GM19372 (cell line): ENCODE data around the gene FOXA1.

Experiments
- ATAC-seq: cut with Tn5 transposase; IDR thresholded peaks from one replicate; pipeline ENCODE4 v1.9.1; 2021; ENCODE audit warnings: mild to moderate bottlenecking, low read depth, moderate library complexity; ENCODE audit not compliant: unreplicated experiment

Gene FOXA1

DNA sequence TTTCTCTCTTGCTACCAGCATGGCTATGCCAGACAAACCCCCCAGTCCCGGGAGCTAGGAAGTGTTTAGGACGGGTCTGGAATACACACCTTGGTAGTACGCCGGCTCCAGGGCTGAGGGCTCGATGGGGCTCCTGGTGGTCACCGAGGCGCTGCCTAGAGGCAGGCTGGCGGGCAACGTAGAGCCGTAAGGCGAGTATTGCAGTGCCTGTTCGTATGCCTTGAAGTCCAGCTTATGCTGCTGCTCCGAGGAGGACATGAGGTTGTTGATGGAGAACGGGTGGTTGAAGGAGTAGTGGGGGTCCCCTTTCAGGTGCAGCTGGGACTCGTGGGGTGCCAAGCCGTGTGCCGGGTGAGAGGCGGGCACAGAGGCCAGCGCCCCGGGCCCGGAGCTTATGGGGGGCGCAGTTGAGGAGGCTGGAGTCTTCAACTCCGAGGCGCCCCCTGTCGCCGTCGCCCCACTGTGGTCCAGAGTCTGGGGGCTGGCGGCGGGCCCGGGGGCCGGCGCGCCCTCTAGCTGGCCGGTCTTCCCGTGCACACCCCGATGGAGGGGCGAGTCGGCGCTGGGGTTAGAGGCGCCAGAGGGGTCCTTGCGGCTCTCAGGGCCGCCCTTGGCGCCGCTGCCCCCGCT lies 3.6 kb downstream of the FOXA1 start:
- ATAC-seq = no peak

DNA sequence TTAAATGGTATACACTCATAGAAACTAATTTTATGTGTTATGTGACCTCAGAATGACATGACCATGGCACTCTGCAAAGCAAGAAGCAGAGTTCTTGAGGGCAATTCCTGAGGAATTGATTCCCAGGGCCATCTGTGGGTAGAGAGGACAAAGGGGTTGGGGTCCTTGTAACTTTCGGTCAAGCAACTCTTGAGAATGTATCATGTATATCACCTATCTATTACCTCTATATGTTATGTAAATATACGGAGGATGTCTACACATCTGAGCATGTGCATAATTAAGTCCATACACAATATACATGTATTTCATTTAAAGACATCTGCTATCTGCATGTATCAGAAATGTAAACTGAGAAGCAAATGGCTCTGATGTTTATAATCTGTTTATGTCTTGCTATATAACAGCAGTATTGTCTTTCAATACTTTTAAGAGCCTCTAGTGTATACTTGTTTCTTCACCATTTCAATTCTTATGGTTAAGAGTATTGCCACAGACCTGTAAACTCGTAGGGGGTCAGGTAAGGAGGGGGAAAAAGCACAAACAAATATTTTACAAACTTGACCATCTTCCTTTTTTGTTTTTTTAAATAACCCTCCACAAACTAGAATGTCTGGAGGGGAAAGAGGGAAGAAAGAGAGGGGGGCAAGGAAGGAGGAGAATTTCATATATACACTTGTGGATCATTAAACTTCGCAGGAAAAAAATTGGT lies 4.5 kb downstream of the FOXA1 start:
- no peak for ATAC-seq

GRCh38 chr14:37589715-37590427 lies 5.2 kb downstream of the FOXA1 start:
- no peak for ATAC-seq

GRCh38 chr14:37588956-37589714 lies 5.9 kb downstream of the FOXA1 start:
- no peak for ATAC-seq

- no peak for ATAC-seq
Observed at GRCh38 chr14:37588667-37588955, 6.4 kb downstream of the FOXA1 start.

DNA sequence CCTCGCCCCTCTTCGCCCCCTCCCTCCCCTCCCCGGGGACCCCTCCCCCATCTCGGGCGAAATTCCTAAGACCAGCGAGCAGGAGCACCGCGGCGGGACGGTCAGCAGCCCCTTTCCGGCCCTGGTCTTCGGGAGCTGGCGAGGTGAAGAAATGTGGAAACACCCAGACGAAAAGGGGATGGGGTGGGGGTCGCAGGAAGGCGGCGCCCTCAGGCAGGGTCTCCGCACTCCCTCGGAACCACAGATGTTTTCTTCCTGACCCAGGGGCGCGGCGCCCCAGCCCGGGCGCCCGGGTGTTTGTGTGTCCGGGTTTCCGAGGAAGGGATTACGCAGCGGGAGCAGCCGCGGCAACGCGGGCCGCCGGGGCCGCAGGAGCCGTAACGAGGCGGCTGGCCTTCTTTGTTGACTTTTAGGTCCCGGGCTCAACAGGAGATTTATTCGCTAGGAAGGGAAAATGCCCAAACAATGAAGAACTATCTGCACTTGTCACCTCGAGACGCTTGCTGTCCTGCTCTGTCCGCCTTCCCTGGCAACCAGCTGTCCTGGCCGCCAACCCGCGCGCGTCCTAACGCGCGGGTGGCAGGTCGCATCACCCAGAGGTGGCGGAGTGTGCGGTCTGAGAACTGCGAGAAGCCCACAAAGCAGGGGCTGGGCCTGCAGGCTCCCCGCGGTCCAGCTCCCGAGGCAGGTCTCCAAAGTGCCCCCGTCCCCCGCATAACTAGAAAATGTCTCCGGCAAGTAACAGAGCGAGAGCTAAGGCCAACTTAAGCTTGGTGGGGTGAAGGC lies 7.0 kb downstream of the FOXA1 start:
- no peak for ATAC-seq

GRCh38 chr14:37587131-37587803 lies 7.8 kb downstream of the FOXA1 start:
- ATAC-seq = no peak

GRCh38 chr14:37586797-37587130 lies 8.3 kb downstream of the FOXA1 start:
- ATAC-seq = no peak

GRCh38 chr14:37585971-37586796 lies 8.9 kb downstream of the FOXA1 start:
- ATAC-seq = no peak

DNA sequence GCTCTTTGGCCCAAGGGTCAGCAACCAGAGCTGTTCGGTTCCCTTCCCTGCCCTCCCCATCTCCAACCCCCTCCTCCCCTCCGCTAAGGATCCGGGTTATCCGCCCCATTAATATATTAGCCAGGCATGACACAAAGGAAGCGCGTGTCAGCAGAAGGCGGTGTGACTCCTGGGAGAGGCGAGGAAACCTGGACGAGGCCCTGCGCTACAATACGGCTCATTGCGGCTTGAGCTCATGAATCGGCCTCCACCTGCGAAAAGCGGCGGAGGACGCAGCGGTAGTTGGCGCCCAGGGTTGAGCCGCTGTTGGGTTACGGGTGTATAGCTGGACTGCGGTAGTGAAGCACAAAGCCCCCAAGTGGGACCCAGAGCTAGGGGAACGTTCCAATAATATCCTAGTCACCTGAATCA lies 9.9 kb downstream of the FOXA1 start:
- no peak for ATAC-seq

DNA sequence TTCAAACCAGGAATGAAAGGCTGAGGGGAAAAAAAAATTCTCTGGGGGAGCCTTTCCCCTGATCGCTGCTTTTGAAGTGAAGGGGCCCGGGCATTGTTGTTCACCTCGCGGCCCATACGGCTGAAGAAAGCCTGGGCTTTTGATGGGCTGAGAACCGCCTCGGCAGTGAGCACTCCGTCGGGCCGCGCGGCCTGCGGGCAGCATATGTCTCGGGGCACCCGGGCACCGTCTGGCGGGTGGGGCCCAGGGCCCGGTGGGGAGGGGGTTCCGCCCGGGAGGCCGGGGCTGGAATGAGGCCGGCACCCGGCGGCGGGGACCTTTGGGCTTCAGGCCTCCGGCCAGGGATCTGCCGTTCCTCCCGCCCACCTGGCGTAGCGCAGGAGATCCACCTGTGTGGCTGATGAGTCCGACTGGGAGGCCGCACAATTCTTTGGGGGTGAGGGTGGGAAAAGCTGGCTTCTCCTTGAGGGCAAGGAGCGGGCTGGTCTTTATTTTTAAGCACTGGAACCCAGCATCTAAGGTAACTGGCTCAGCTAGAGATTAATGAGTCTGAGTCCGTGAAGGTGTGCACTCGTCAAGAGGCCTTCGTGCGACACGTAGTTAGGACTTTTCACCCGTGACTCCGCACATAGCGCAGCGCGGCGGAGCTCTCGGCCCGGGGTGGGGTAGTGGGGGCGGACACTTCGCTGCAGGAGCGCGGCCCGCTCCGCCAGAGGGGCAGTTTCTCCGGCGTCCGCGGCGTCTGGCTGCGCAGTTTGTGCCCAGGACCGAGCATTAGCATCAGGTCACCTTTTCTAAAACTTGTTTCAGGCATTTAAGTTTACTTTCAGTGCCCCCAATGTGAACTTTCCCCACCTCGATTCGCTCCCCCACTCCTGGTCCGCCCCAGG lies 10.6 kb downstream of the FOXA1 start:
- ATAC-seq = no peak

DNA sequence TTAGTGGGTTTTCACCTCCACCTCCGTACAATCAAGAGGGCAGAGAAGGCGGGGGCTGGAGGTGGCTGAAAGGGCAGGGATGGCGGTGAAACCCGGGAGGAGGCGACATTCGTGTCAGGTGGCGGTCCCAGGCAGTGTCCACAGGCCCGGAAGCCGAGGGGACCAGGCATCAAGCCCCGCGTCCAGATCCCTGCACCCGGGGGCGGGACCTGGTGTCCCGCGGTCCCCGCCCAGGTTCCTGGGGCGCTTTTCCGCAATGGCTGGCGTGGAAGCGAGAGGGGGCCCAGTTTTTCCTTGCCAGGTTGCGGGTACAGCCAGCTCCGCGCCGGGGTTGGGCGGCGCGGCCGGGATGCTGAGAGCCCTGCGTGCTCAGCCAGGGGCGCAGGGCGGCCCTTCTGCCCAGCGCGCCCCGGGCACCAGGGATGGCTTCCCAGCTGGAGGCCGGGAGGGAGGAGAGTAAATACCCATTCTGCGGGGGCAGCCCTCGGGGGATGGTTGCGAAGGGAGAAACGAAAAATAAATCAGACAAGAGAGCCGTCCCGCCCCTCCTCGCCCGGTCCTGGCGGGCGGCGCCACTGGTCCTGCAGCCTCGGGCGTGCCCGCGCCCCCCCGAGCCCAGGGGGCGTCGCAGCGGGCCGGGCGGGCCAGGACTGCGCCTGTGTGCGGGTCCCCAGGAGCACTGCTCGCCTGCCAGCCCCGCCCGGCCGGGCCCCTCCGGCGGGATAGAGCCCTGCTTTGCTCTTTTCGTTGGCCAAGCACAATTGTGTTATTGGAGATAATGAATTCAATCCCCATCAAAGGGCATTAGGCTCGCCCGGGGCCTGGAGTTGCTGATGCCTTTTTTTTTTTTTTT lies 11.5 kb downstream of the FOXA1 start:
- no peak for ATAC-seq

DNA sequence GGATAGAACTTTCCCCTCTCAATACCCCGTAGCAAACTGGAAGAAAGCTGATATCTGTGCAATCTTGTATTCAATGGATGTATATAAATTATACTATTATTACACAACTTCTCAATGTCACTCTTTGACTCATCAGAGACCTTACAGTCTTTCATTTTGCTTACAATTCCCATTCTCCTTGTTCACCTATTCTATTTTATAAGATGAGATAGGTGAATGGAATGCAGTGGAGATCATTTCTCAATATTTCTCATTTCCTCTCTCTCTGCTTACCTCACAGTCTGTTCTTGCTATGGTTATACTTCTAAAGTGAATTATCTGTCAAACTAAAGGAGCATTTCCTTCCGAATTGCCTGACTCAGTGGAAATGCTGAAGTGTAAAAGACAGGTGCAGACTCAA lies 14.9 kb downstream of the FOXA1 start:
- no peak for ATAC-seq

DNA sequence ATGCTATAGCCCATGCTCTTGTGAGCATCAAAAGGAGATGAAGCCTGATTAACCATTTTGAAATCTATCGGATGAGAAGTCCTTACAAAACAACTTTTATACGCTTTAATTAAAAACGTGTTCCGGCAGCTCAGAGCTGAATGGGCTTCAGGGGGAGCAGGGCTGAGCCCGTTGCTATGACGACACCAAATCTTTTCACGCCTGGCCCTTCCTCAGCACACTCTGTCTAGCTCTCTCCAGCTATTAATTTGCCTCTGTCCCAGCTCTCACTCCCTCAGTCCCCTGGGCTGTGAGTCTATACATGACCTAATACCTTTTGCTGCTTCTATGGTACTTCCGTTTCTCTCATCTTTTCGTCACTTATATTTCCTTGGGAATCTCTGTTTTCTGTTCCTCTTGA lies 15.8 kb downstream of the FOXA1 start:
- no peak for ATAC-seq

- ATAC-seq = no peak
Observed at GRCh38 chr14:37573356-37573755, 21.7 kb downstream of the FOXA1 start.

GRCh38 chr14:37571391-37571790 lies 23.7 kb downstream of the FOXA1 start:
- no peak for ATAC-seq

DNA sequence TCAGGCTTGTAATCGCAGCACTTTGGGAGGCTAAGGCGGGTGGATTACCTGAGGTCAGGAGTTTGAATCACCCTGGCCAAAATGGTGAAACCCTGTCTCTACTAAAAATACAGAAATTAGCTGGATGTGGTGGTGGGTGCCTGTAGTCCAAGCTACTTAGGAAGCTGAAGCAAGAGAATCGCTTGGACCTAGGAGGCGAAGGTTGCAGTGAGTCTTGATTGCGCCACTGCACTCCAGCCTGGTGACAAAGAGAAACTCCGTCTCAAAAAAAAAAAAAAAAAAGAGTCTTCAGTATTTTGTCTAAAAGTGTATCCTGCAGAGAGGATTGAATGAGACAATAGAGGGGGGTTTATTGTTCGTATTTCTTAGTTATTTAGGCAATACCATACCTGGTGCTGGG lies 25.3 kb downstream of the FOXA1 start:
- no peak for ATAC-seq
